HG03558 (cell line): ENCODE data around the gene MPZL1.
A peak's percentile ranks its signal among the peaks of the same experiment; 100 is the strongest.

Source experiments
- ATAC-seq: cut with Tn5 transposase; IDR thresholded peaks from one replicate; pipeline ENCODE4 v1.9.1; 2021; ENCODE audit warnings: moderate number of reproducible peaks; ENCODE audit not compliant: unreplicated experiment; ENCODE audit errors: extremely low read depth

Gene MPZL1

GRCh38 chr1:167746988-167747655 is 25.3 kb downstream of the MPZL1 start:
- peak; percentile 67 for ATAC-seq

GRCh38 chr1:167747988-167748387 is 26.2 kb downstream of the MPZL1 start:
- ATAC-seq = no peak

GRCh38 chr1:167748906-167749305 is 27.1 kb downstream of the MPZL1 start:
- ATAC-seq = no peak

- no peak for ATAC-seq
These were observed 28.0 kb downstream of the MPZL1 start for GRCh38 chr1:167749741-167750140.

GRCh38 chr1:167750641-167751040 is 28.9 kb downstream of the MPZL1 start:
- ATAC-seq = no peak

GRCh38 chr1:167751676-167752075 is 29.9 kb downstream of the MPZL1 start:
- ATAC-seq = no peak

- no peak for ATAC-seq
These were observed 30.6 kb downstream of the MPZL1 start for GRCh38 chr1:167752219-167752985.

- no peak for ATAC-seq
These were observed 33.9 kb downstream of the MPZL1 start for GRCh38 chr1:167755654-167756053.

- no peak for ATAC-seq
These were observed 35.1 kb downstream of the MPZL1 start for GRCh38 chr1:167756730-167757405.

- no peak for ATAC-seq
These were observed 35.9 kb downstream of the MPZL1 start for GRCh38 chr1:167757433-167758309.

GRCh38 chr1:167761400-167761799 is 39.6 kb downstream of the MPZL1 start:
- ATAC-seq = no peak

GRCh38 chr1:167762061-167762746 is 40.4 kb downstream of the MPZL1 start:
- no peak for ATAC-seq

GRCh38 chr1:167763525-167764220 is 41.9 kb downstream of the MPZL1 start:
- ATAC-seq = no peak

- no peak for ATAC-seq
These were observed 42.9 kb downstream of the MPZL1 start for GRCh38 chr1:167764458-167765330.

GRCh38 chr1:167765496-167765895 is 43.7 kb downstream of the MPZL1 start:
- no peak for ATAC-seq

GRCh38 chr1:167766538-167766937 is 44.8 kb downstream of the MPZL1 start:
- no peak for ATAC-seq

GRCh38 chr1:167767761-167768160 is 46.0 kb downstream of the MPZL1 start:
- no peak for ATAC-seq

- ATAC-seq = no peak
These were observed 48.3 kb downstream of the MPZL1 start for GRCh38 chr1:167770127-167770526.
